EH (cell line): ENCODE measurements around the gene PNLIP.

Experiments
- DNase-seq: peaks from one replicate; pipeline ENCODE4 v3.0.0-alpha.2; 2015; ENCODE audit warnings: low read depth

PNLIP gene

DNA sequence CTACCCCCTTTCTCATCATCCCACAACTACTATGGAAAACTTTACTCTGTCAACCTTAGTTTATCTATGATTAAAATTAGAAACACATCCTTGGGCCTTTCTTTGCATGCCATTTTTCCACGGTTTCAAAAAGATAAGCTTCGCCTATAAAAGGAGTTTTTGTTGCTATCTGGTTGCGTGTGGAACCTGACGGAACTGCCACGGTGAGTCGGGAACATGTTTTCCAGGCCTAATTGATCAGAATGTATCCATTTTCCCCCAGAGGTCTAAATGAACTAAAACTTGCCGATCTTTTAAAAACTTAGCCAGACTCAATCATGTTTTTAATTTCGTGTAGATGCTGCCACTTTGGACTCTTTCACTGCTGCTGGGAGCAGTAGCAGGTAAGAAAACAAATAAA, at the start of gene PNLIP:
Gene PNLIP (plus strand): TSS at position 176 of the 400 bp plus-strand sequence. CDS start 162 bp downstream, at position 338.
- DNase-seq: no peak

DNA sequence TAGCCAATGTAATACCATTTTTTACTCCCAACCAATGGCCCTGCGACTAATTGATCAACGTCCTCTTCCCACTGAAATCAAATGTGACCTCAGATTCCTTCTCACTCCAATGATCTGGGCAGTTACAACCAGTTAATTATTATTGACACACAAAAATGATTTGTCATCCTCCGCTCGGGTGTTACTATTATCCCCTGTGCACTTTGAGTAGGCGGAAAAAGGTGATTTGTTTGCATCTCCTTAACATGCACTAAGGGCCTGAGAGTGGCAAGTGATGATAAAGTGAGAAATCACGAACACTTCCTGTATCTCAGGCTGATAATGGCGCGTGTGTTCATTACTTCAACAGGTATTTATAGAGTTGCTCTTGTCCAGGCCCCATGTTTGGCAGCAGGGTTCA, 40.9 kb upstream of the PNLIP start:
- DNase-seq: no peak

DNA sequence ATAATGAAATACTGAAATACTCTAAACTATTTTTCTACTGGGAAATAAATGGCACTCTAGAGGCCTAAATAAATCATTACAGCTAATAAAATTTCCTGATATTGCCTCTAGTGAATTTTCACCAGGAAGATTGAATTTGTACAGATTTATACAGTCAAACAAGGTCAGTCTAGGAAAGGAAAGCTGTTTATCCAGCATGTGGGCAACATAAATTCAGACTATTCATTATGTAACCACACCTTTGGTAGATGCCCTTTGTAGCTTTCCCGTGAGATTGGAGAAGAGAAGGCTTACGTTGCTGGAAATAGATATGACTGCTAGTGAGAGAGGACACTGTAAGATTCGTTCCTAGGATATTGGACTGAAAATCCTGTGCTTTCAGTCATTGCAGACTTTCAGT, 35.2 kb upstream of the PNLIP start:
- no peak for DNase-seq

DNA sequence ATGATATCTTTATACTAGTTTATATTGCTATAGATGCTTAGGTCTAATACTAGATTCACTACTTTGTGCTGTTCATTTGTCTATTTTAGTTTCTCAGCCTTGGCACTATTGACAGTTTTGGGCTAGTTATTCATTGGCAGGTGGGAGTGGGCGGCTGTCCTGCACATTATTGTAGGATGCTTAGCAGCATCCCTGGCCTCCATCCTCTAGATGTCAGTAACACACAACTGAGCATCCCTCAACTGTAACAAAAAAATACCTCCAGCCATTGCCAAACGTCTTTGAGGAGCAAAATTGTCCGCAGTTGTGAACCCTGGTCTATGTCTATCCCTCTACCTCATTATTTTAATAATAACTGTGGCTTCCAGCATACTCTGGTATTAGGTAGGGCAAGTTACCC, 34.4 kb upstream of the PNLIP start:
- no peak for DNase-seq

DNA sequence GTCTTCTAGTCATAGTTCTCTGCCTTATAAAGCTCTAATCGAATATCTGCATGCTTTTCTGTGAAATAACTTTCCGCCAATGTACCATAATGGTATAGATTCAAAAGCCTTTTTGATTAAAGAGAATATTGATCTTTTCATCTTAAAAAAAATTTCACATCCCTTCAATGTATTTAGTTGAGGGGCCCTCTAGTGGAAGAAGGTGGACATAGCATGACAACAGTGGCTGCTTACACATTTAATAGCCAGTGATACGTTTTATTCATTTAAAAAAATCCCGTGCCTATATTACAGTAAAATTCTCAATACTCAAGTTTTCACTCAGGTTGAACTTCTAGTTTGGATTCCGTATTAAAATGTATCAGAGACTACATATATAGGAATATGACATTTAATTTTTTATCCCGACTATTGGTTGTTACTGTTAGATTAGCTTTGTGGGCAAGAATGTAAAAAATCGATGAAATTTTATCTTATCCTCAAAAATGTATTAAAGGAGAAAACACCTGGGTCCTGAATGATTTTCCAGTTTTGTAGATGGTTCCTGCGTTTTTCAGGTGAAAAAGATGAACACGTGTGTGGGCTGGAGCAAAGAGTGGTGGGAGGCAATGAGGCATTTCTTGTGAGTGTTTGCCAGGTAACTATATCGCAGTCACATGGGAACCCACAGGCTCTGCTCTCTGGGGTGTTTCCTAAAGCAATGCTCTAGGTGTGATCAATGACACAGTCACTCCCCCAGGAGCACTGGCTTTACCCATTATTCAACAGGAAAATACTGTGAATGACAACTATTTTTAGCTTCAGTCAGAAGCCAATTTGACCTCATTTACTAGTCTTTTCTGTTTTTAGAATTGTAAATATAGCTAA, 24.1 kb upstream of the PNLIP start:
- DNase-seq: peak; percentile 38

DNA sequence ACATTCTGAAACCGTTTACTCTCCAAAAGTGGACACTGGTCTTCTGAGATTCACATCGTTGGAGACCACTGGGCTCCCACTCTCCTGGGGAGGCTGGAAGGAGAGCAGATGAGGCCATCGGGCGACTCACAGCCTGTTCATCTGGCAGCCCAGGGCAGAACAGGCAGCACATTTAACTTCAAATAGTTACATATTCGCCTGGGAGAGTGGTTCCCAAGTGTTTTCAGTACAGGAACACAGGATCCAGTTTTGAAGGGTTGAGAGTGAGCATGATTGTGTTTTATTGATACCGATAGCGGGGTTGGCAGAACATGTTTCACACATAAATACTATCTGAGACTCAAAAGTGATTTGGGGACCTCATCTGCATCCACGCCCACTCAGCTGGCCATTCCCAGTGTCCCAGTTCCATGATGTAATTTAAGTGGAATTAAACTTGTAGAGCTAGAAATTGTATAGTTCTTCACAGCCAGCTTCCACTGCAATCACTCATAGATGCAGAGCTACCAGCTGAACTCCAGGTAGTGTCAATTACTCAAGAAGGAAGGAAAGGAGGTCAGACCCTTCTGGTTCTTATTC, 22.8 kb upstream of the PNLIP start:
- DNase-seq: no peak

DNA sequence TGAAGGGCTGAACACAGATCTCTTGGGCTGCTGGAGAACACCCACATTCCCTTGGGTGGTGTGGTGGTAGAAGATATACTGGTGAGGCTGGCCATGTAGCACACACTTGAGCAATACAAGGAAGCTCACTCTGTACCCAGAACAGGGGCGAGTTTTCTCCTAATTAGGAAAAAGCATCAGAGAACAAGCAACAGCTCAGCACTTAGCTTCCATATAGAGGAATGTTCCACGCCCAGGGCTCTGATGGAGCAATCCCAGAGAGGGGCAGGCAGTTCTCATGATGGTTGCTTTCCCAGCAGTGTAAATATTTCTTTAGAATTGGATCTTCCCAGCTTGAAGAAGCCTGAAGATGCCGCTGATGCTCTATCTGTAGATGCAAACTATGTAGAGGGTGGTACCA, 21.0 kb upstream of the PNLIP start:
- no peak for DNase-seq

DNA sequence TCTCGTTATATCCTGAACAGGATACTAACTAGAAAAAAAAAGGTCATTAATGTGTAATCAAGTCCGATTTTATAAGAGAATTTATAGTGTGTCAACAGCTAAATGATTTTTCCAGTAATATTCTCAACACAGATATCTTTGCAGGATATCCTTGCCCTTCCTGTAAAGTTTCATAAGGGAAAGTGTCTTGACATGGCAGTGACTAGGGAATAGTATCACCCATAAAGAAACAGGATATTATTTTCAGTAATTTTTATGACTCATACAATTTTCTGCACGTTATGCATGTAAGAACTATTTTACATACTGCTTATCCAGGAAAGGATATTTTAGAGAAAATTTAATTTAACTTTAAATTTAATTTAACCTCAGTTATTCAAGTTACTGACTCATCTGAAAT, 19.5 kb upstream of the PNLIP start:
- no peak for DNase-seq

DNA sequence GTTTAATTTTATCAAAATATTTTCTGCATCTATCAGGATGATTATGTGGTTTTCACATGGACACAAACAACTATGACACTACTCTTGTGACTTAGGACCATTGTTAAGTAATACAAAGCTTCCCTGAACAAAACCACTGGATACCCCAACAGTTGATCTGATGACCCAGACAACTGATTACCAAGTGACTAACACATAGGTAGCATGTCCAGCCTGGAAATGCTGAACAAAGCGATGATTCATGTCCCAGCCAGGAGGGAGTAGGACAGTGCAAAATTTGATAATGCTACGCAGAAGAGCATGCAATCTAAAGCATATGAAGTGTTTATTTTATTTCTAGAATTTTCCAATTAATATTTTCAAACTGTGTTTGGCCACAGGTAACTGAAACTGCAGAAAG, 8.9 kb upstream of the PNLIP start:
- DNase-seq: no peak

DNA sequence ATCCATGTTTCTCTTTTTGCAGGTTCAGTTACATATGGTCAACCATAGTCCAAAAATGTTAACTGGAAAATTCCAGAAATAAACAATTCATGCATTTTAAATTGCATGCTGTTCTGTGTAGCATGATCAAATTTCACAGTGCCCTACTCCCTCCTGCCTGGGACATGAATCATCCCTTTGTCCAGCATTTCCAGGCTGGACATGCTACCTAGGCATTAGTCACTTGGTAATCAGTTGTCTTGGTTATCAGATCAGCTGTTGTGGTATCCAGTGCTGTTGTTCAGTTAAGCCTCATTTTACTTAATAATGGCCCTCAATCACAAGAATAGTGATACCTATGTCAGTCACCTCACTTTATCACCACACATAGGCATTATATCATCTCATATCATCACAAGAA, 7.3 kb upstream of the PNLIP start:
- DNase-seq: no peak

DNA sequence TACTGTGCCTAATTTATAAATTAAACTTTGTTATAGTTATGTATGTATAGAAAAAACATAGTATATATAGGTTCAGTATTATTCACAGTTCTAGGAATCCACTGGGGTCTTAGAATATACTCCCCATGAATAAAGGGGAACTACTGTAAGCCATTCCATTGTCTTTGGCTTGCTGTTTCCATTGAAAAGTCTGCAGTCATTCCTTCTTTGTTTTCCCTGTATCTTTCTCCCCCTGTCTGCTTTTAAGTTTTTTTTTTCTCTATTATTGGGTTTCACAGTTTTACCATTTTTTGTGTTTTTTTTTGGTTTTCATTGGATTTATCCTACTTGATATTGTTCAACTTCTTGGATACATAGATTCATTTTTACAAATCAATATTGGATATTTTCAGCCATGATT, 6.7 kb upstream of the PNLIP start:
- DNase-seq: no peak

DNA sequence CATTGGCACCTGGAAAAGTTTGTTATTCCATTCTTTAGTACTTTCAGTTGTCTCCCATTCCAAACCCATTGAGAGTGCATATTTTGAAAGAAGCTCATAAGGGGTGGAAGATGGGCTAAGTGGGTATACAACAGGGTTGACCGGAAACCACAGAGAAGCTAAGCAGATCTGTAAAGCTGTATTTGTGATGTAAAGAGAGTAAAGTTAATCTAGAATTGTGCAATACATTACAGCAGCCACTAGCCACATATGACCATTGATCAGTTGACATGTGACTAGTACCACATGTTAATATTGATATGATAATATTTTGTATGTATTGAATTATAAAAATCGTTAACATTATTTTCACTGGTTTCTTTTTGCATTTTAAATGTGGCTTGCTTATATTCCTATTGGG, 4.9 kb upstream of the PNLIP start:
- DNase-seq: no peak

DNA sequence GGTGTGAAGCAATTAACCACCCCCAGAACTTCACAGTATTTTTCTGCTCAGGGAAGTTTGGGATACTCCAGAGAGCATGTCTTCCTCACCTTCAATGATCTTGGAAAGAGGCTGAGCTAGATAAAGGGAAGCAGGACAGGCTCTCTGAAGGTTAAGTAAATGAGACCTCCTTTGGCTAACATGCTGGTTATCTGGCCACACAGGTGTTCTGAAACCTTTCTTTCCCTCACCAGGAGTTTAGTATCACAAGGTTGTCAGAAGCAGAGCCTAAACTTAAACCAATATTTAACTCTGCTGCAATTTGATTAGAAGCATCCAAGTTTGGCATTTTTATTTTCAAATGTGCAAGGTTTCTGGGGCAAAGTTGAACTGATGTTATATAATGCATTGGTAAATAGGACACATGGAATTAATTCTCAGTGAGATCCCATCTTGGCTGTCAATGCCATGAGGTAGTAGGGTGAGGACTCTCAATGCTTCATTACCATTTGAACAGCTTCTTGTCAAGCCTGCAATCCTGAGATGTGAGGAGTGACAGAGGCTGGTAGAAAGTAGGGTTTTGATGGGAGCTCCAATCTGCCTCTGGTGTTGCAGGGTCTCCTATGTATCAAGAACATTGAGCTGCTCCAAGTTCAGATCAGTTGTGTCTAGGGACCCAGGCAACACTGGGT, 3.6 kb upstream of the PNLIP start:
- DNase-seq: no peak

DNA sequence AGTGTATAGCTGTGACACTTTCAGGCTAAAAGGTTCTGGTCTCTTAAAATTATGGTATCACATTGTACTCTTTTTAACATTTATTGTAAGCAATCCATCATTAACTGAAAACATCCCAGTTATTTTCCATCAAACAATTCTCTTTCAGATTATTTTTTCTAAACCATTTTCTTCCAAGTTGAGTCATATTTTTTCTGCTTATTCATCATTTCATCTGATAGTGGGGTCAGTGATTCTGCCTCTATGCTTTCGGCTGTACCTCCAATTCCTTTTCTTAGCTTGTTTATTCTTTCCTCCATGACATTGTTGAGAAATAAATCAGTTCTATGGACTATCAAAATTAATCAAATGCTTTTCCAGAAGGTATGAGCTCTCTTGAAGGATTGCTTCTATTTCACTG, 609 bp upstream of the PNLIP start:
- DNase-seq: no peak

DNA sequence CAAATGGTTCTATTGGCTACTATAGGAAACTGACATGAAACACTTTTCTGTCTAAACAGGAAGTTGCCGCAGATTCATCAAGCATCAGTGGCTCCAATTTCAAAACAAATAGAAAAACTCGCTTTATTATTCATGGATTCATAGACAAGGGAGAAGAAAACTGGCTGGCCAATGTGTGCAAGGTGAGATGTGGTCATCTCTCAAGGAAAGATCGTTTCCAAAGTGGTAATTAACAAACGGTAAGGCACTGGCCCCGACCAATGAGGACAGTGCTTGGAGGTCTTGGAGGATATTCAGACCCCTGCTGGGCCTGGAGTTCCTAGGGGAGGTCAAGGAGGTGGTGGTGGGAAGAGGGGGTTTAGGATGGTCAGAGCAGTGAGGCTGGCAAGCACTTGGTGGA, 2.6 kb downstream of the PNLIP start:
- DNase-seq: no peak

DNA sequence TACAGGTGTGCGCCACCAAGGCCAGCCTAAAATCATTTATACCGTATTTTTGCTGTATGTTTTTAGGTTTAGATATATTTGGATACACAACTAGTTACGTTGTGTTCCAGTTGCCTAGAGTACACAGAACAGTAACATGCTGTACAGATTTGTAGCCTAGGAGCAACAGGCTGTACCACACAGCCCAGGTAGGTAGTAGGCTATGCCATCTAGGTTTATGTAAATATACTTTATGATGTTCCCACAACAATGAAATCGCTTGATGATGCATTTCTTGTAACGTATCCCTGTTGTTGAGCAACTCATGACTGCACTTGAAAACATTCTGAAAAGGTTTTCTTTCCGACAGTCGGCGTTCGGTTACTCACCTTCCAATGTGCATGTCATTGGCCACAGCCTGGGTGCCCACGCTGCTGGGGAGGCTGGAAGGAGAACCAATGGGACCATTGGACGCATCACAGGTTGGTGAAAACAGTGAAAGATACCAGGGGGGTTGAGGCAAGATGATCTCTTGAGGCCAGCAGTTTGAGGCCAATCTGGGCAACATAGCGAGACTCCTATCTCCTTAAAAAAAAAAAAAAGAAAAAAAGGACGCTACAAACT, 7.7 kb downstream of the PNLIP start:
- no peak for DNase-seq

DNA sequence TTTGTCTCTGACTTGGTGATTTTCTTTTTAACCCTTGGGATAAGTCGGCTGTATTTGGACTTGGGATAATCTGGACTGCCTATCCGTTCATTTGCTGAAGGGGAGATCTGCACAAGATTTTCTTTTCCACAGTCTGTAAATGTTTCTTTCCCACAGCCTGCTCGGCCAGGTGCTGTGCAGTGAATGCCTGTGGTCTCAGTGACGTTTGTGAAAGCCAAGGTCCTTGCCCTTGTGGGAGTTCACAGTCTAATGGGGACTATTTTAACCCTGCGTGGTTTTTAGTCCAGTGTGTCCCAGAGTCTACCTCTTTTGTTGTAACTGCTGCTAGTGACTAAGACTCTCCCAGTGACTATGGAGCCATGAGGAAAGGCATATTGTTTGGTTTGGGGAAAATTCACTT, 8.9 kb downstream of the PNLIP start:
- DNase-seq: no peak

DNA sequence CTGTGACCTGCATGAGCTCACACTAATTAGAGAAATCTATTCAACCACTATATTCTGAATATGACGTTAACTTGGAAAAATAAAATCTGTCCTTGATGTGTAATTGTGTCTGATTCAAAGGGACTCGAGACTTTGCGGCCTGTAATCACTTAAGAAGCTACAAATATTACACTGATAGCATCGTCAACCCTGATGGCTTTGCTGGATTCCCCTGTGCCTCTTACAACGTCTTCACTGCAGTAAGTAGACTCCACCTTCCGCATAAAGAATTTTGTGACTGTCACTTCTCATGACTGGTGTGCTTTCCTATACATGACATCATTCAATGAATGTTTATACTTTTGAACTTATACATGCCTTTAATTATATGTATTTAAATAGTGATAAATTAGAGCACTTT, 10.1 kb downstream of the PNLIP start:
- DNase-seq: no peak

DNA sequence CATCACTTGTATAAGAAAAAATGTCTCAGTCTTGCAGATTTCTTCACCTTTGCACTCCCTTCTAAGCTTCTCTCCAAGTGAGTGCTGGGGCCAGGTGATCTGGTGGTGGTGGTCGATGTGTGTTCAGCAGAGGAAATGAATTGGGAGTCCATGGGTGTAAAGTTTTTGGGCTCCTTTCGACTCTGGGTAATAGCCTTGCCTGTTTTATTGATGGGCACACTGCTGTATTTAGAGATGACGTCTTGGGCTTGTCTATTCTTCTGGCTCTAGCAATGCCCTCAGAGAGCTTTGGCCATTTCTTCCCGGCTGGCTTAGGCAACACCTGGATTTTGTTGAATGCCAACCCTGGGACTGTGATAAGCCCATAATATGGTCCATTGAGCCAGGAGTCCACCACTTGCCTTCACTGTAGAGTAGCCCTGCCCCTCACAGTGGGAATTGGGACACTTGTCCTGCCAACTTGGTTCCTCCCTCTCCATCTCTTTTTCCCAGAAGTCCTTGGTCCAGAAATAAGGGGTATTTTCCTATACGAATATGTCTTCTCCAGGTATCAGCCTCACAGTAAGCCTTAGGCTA, 11.7 kb downstream of the PNLIP start:
- no peak for DNase-seq

DNA sequence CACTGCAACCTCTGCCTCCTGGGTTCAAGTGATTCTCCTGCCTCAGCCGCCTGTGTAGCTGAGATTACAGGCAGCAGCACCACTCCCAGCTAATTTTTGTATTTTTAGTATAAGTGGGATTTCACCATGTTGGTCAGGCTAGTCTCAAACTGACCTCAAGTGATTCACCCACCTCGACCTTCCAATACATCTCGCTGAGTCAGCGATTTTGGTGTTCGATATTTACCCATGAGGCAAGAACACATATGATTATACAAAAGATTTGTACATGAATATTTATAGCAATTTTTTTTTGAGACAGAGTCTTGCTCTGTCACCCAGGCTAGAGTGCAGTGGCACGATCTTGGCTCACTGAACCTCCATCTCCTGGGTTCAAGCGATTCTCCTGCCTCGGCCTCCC, 19.8 kb downstream of the PNLIP start:
- DNase-seq: no peak

DNA sequence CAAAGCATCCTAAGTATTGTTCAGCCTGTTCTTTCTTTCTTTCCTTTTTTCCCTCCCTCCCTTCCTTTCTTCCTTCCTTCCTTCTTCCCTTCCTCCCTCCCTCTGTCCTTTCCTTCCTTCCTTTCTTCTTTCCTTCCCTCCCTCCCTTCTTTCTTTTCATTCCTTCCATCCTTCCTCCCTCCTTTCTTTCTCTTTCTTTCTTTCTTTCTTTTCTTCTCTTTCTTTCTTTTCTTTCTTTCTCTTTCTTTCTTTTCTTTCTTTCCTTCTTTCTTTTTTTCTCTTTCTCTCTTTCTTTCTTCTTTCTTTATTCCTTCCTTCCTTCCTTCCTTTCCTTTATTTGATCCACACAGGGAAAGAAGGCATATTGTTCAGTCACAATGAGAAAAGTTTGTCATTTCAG, 21.2 kb downstream of the PNLIP start:
- no peak for DNase-seq

DNA sequence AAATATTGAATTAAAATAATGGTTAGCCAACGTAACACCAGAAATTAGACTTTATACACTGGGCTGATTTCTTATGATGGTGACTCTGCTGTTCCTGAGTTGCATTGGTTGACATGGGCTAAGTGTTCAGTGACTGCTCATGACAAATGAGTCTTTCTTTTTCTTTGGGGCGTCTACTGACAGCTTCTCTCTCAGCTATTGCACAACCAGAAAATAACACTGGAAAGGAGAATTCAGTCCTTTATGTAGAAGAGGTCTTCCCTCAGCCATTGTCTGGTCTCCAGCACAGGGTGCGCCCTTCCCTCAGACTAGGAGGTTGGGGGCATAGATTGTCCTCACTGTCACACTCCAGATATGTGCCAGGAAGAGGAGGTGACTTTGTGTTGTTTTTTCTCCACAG, 21.6 kb downstream of the PNLIP start:
- no peak for DNase-seq

DNA sequence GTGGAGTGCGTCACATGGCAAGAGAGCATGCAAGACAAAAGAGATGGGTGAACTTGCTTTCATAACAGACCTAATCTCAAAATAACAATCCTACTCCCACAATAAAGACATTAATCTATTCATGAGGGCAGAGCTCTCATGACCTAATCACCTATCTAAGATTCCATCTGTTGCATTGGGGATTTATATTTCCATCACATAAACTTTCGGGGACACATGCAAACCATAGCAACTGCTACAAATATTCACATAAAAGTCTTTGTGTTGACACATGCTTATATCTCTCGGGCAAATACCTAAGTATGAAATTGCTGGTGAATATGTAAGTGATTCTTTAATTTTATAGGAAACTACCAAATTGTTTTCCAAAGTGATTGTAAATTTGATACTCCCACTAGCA, 29.1 kb downstream of the PNLIP start:
- no peak for DNase-seq
